Measurements from ENCODE around the gene TBPL2.

Gene TBPL2

GRCh38 chr14:55414551-55414950, 25.9 kb downstream of the TBPL2 start:
- Histone ChIP-seq H3K9me3 (ENCODE audit: control insufficient read depth, low read length) (no peaks in the 10 kb centered on the region), H3K27me3 (replicated peaks; ENCODE audit: control insufficient read depth, insufficient read depth, low read length, poor library complexity, severe bottlenecking) (no peaks in the 10 kb centered on the region), H3K4me1 (ENCODE audit: control insufficient read depth, insufficient read depth, low read length, poor library complexity, severe bottlenecking) (peaks cover 7% of the 10 kb centered on the region), H3K4me3 (ENCODE audit: insufficient read depth, low read depth, low read length, poor library complexity, severe bottlenecking) (no peak overlapping the region), H3K36me3 (ENCODE audit: control insufficient read depth, insufficient read depth, low read length) (no peaks in the 10 kb centered on the region), H3K27ac (ENCODE audit: insufficient read depth, low read length, poor library complexity, severe bottlenecking) (no peak overlapping the region)
- no peak for DNase-seq

DNA sequence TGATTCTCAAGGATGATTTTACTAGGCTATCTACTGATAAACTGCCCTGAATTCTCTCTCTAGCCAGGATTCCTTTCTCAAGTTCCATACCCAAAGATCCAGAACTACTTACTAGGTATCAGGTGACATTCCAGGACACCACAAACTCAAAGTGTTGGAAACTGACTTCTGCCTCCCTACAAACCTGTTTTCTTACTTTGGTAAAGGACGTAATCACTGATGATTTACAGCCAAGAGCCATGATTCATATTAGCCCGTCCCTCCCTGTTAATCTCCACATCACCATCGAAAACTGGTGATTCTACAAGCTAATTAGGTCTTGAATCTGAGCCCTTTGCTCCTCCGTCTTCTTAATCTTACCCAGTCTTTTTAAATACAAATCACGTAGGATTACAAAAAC, 27.7 kb downstream of the TBPL2 start:
- no peak overlapping the region for H3K27ac ChIP-seq (ENCODE audit: insufficient read depth, low read length, poor library complexity, severe bottlenecking)
- H3K27me3 ChIP-seq (replicated peaks; ENCODE audit: control insufficient read depth, insufficient read depth, low read length, poor library complexity, severe bottlenecking) = no peaks in the 10 kb centered on the region
- peaks cover 7% of the 10 kb centered on the region for H3K4me1 ChIP-seq (ENCODE audit: control insufficient read depth, insufficient read depth, low read length, poor library complexity, severe bottlenecking)
- no peaks in the 10 kb centered on the region for H3K36me3 ChIP-seq (ENCODE audit: control insufficient read depth, insufficient read depth, low read length)
- no peaks in the 10 kb centered on the region for H3K9me3 ChIP-seq (ENCODE audit: control insufficient read depth, low read length)
- H3K4me3 ChIP-seq (ENCODE audit: insufficient read depth, low read depth, low read length, poor library complexity, severe bottlenecking) = no peak overlapping the region
- no peak for DNase-seq

GRCh38 chr14:55411426-55412389, 28.7 kb downstream of the TBPL2 start, which contains the start of gene ATG14:
ATG14 (minus strand) TSS chr14:55411830; CDS start chr14:55411822, 8 bp downstream.
- Histone ChIP-seq H3K27ac (ENCODE audit: insufficient read depth, low read length, poor library complexity, severe bottlenecking) (peak within 1 kb of the TSS; percentile 78), H3K36me3 (ENCODE audit: control insufficient read depth, insufficient read depth, low read length) (no peaks in the 10 kb centered on the region), H3K27me3 (replicated peaks; ENCODE audit: control insufficient read depth, insufficient read depth, low read length, poor library complexity, severe bottlenecking) (no peaks in the 10 kb centered on the region), H3K4me3 (ENCODE audit: insufficient read depth, low read depth, low read length, poor library complexity, severe bottlenecking) (peak within 1 kb of the TSS; percentile 98), H3K4me1 (ENCODE audit: control insufficient read depth, insufficient read depth, low read length, poor library complexity, severe bottlenecking) (peaks cover 7% of the 10 kb centered on the region), H3K9me3 (ENCODE audit: control insufficient read depth, low read length) (no peaks in the 10 kb centered on the region)
- peak; percentile 44 to 69 (median 59) for DNase-seq

GRCh38 chr14:55410876-55411275, 29.5 kb downstream of the TBPL2 start:
- H3K4me3 ChIP-seq (ENCODE audit: insufficient read depth, low read depth, low read length, poor library complexity, severe bottlenecking) = peak overlapping the region; percentile 98
- H3K9me3 ChIP-seq (ENCODE audit: control insufficient read depth, low read length) = no peaks in the 10 kb centered on the region
- peak overlapping the region; percentile 78 for H3K27ac ChIP-seq (ENCODE audit: insufficient read depth, low read length, poor library complexity, severe bottlenecking)
- H3K4me1 ChIP-seq (ENCODE audit: control insufficient read depth, insufficient read depth, low read length, poor library complexity, severe bottlenecking) = peaks cover 7% of the 10 kb centered on the region
- no peak for DNase-seq
- H3K27me3 ChIP-seq (replicated peaks; ENCODE audit: control insufficient read depth, insufficient read depth, low read length, poor library complexity, severe bottlenecking) = no peaks in the 10 kb centered on the region
- H3K36me3 ChIP-seq (ENCODE audit: control insufficient read depth, insufficient read depth, low read length) = no peaks in the 10 kb centered on the region

- Histone ChIP-seq H3K27ac (ENCODE audit: insufficient read depth, low read length, poor library complexity, severe bottlenecking) (no peak overlapping the region), H3K4me3 (ENCODE audit: insufficient read depth, low read depth, low read length, poor library complexity, severe bottlenecking) (no peak overlapping the region), H3K36me3 (ENCODE audit: control insufficient read depth, insufficient read depth, low read length) (no peaks in the 10 kb centered on the region), H3K27me3 (replicated peaks; ENCODE audit: control insufficient read depth, insufficient read depth, low read length, poor library complexity, severe bottlenecking) (no peaks in the 10 kb centered on the region), H3K9me3 (ENCODE audit: control insufficient read depth, low read length) (no peaks in the 10 kb centered on the region), H3K4me1 (ENCODE audit: control insufficient read depth, insufficient read depth, low read length, poor library complexity, severe bottlenecking) (no peaks in the 10 kb centered on the region)
- DNase-seq = no peak
These were observed 36.1 kb downstream of the TBPL2 start for GRCh38 chr14:55404173-55404854.

- no peak overlapping the region for H3K4me3 ChIP-seq (ENCODE audit: insufficient read depth, low read depth, low read length, poor library complexity, severe bottlenecking)
- H3K9me3 ChIP-seq (ENCODE audit: control insufficient read depth, low read length) = no peaks in the 10 kb centered on the region
- no peak for DNase-seq
- H3K27me3 ChIP-seq (replicated peaks; ENCODE audit: control insufficient read depth, insufficient read depth, low read length, poor library complexity, severe bottlenecking) = no peaks in the 10 kb centered on the region
- peaks cover 8% of the 10 kb centered on the region for H3K36me3 ChIP-seq (ENCODE audit: control insufficient read depth, insufficient read depth, low read length)
- no peak overlapping the region for H3K27ac ChIP-seq (ENCODE audit: insufficient read depth, low read length, poor library complexity, severe bottlenecking)
- H3K4me1 ChIP-seq (ENCODE audit: control insufficient read depth, insufficient read depth, low read length, poor library complexity, severe bottlenecking) = no peaks in the 10 kb centered on the region
These were observed 38.7 kb downstream of the TBPL2 start for GRCh38 chr14:55401751-55402150.

DNA sequence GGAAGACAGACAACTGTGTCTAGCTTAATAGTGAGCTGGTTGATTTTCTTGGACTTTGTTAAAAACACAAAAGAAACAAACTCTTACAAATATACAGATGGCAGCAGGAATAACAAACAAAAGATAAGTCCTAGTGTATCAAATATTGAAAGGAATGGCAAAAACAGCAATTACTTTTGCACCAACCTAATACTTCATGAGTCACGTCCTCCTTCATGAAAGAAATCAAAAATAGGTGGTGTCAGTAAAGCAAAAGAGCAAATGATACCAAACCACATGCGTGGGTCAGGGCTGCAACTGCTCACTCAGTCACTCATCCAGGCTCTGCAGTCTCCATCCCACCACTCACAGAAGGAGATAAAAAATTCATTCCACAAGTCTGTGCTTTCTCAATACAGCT, 40.6 kb downstream of the TBPL2 start:
- Histone ChIP-seq H3K4me3 (ENCODE audit: insufficient read depth, low read depth, low read length, poor library complexity, severe bottlenecking) (no peak overlapping the region), H3K27ac (ENCODE audit: insufficient read depth, low read length, poor library complexity, severe bottlenecking) (no peak overlapping the region), H3K4me1 (ENCODE audit: control insufficient read depth, insufficient read depth, low read length, poor library complexity, severe bottlenecking) (no peaks in the 10 kb centered on the region), H3K36me3 (ENCODE audit: control insufficient read depth, insufficient read depth, low read length) (peaks cover 21% of the 10 kb centered on the region), H3K27me3 (replicated peaks; ENCODE audit: control insufficient read depth, insufficient read depth, low read length, poor library complexity, severe bottlenecking) (no peaks in the 10 kb centered on the region), H3K9me3 (ENCODE audit: control insufficient read depth, low read length) (no peaks in the 10 kb centered on the region)
- no peak for DNase-seq

DNA sequence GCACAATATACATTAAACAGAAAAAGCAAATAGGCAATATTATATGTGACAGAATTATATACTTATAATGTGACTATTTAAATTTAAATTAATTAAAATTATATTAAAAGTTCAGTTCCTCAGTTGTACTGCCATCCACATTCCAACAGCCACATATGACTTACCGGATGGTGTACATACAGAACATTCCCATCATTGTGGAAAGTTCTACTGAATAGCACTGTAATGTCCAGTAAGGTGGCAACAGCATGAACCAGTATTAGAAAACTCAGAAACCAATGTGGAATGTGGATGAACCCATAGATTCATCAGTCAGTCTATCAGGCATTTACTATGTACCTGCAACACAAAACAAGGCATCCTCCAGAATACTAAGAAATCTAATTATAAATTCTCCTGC, 41.2 kb downstream of the TBPL2 start:
- H3K4me3 ChIP-seq (ENCODE audit: insufficient read depth, low read depth, low read length, poor library complexity, severe bottlenecking) = no peak overlapping the region
- no peaks in the 10 kb centered on the region for H3K9me3 ChIP-seq (ENCODE audit: control insufficient read depth, low read length)
- H3K36me3 ChIP-seq (ENCODE audit: control insufficient read depth, insufficient read depth, low read length) = peaks cover 27% of the 10 kb centered on the region
- H3K4me1 ChIP-seq (ENCODE audit: control insufficient read depth, insufficient read depth, low read length, poor library complexity, severe bottlenecking) = no peaks in the 10 kb centered on the region
- H3K27ac ChIP-seq (ENCODE audit: insufficient read depth, low read length, poor library complexity, severe bottlenecking) = no peak overlapping the region
- DNase-seq = no peak
- H3K27me3 ChIP-seq (replicated peaks; ENCODE audit: control insufficient read depth, insufficient read depth, low read length, poor library complexity, severe bottlenecking) = no peaks in the 10 kb centered on the region

DNA sequence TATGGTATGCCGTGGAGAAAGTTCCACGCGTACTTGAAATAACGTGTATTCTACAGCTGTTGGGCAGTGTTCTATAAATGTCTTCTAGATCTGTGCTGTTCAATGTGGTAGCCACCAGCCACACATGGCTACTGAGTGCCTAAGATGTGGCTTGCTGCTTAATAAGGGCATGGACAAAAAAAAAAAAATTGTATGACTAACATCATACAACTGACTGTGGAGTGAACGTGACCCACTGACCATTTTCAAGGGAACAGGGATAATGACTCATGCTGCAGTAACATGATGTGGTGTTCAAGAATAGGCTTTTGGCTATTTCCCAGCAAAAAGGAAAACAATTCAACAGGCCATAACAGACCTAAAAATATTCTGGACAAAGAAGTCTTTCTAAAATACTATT, 41.7 kb downstream of the TBPL2 start:
- no peaks in the 10 kb centered on the region for H3K27me3 ChIP-seq (replicated peaks; ENCODE audit: control insufficient read depth, insufficient read depth, low read length, poor library complexity, severe bottlenecking)
- H3K9me3 ChIP-seq (ENCODE audit: control insufficient read depth, low read length) = no peaks in the 10 kb centered on the region
- no peaks in the 10 kb centered on the region for H3K4me1 ChIP-seq (ENCODE audit: control insufficient read depth, insufficient read depth, low read length, poor library complexity, severe bottlenecking)
- H3K4me3 ChIP-seq (ENCODE audit: insufficient read depth, low read depth, low read length, poor library complexity, severe bottlenecking) = no peak overlapping the region
- peaks cover 28% of the 10 kb centered on the region for H3K36me3 ChIP-seq (ENCODE audit: control insufficient read depth, insufficient read depth, low read length)
- no peak overlapping the region for H3K27ac ChIP-seq (ENCODE audit: insufficient read depth, low read length, poor library complexity, severe bottlenecking)
- no peak for DNase-seq

- DNase-seq = no peak
- Histone ChIP-seq H3K4me1 (ENCODE audit: control insufficient read depth, insufficient read depth, low read length, poor library complexity, severe bottlenecking) (no peaks in the 10 kb centered on the region), H3K36me3 (ENCODE audit: control insufficient read depth, insufficient read depth, low read length) (peaks cover 22% of the 10 kb centered on the region), H3K4me3 (ENCODE audit: insufficient read depth, low read depth, low read length, poor library complexity, severe bottlenecking) (no peak overlapping the region), H3K27me3 (replicated peaks; ENCODE audit: control insufficient read depth, insufficient read depth, low read length, poor library complexity, severe bottlenecking) (no peaks in the 10 kb centered on the region), H3K9me3 (ENCODE audit: control insufficient read depth, low read length) (no peaks in the 10 kb centered on the region), H3K27ac (ENCODE audit: insufficient read depth, low read length, poor library complexity, severe bottlenecking) (no peak overlapping the region)
These were observed 51.1 kb downstream of the TBPL2 start for GRCh38 chr14:55389330-55389729.

Data from effector memory CD4-positive, alpha-beta T cell (primary cell).